ENCODE measurements around the gene FZD4. TPM values are rescaled to one million over a fixed set of nuclear protein-coding genes. Genes with fewer than 3 reads are reported as not detected.
"Not testable (repeated sequence)": the region's sequence is repeated elsewhere in the genome, so short reads cannot be mapped to it uniquely, and the experiment has no call there.

The FZD4 gene
- total RNA-seq, 6 donors from 2014 or later = 24.1 to 69.2 (median 38.2) TPM

DNA sequence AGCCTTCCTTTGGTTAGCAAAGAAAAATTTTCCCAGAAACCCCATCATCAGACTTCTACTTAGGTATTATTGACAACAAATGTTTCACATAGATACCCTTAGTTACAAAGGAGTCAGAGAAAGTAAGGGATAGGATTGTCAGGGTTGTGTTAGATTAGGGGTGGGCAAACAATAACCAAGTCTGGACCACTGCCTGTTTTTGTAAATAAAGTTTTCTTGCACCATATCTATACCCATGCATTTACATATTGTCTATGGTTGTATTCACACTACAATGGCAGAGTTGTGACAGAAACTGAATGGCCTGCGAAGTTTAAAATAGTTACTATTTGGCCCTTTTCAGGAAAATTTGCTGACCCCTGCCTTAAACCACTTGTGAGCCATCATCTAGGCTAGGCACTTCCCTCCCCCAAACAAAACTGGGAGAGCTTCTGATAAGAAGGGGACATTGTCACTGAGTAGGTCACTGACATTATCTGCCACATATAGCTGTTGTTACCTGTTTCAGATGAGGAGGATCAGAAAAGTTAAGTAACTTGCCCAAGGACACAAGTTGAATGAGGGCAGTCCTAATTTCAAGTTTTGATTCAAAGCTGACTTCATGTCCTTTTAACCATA, 41.9 kb upstream of the FZD4 start:
- no peak overlapping the region for H3K4me3 ChIP-seq
- no peak overlapping the region for H3K27ac ChIP-seq
- peaks cover 5 to 12% (median 7%) of the 10 kb centered on the region in 4 donors for H3K4me1 ChIP-seq
- DNase-seq (no peak), ATAC-seq (ENCODE audit: low FRiP score in 2 of 2) (no peak)
- 93 to 100% methylated on average over 1 of the region's 1 CpG for WGBS, 2 donors
- H3K9me3 ChIP-seq = no peaks in the 10 kb centered on the region
- H3K27me3 ChIP-seq = no peaks in the 10 kb centered on the region
- H3K36me3 ChIP-seq = no peaks in the 10 kb centered on the region
- no peak for TF ChIP-seq EP300 (IDR thresholded peaks at IDR 0.05)
- TF ChIP-seq, protein P1, sequence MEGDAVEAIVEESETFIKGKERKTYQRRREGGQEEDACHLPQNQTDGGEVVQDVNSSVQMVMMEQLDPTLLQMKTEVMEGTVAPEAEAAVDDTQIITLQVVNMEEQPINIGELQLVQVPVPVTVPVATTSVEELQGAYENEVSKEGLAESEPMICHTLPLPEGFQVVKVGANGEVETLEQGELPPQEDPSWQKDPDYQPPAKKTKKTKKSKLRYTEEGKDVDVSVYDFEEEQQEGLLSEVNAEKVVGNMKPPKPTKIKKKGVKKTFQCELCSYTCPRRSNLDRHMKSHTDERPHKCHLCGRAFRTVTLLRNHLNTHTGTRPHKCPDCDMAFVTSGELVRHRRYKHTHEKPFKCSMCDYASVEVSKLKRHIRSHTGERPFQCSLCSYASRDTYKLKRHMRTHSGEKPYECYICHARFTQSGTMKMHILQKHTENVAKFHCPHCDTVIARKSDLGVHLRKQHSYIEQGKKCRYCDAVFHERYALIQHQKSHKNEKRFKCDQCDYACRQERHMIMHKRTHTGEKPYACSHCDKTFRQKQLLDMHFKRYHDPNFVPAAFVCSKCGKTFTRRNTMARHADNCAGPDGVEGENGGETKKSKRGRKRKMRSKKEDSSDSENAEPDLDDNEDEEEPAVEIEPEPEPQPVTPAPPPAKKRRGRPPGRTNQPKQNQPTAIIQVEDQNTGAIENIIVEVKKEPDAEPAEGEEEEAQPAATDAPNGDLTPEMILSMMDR (IDR thresholded peaks at IDR 0.05) = no peak

DNA sequence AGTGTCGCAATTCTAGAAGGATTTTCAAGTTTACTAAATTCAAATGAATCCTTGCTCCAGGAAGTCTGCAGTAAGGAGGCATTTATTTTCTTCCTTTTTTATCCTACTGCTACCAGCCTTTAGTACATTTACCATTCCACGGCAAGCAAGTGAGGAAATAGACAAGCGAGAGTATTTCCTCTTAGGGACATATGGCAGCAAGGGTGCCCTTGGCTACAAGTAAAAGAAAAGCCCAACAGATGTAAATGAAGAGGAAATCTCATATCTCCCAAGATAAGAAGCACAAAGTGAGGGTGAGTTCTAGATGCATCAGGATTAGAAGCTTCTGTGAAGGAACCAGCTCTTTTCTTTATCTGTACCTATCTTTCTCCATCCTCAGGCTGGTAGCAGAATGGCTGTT, 37.8 kb upstream of the FZD4 start:
- no peaks in the 10 kb centered on the region for H3K27me3 ChIP-seq
- no peaks in the 10 kb centered on the region for H3K9me3 ChIP-seq
- H3K4me1 ChIP-seq = peaks cover 0 to 6% (median 2%) of the 10 kb centered on the region in 4 donors
- TF ChIP-seq POLR2A (IDR thresholded peaks at IDR 0.05) = no peak
- no peak for TF ChIP-seq POLR2AphosphoS5 (IDR thresholded peaks at IDR 0.05)
- TF ChIP-seq, protein P1 (IDR thresholded peaks at IDR 0.05) = no peak
- no peak for TF ChIP-seq EP300 (IDR thresholded peaks at IDR 0.05)
- H3K4me3 ChIP-seq = no peak overlapping the region
- no peak for ATAC-seq (ENCODE audit: low FRiP score in 2 of 2)
- WGBS, 2 donors = 52 to 57% methylated on average over 3 of the region's 3 CpGs
- no peak for DNase-seq
- H3K36me3 ChIP-seq = no peaks in the 10 kb centered on the region
- no peak overlapping the region for H3K27ac ChIP-seq

DNA sequence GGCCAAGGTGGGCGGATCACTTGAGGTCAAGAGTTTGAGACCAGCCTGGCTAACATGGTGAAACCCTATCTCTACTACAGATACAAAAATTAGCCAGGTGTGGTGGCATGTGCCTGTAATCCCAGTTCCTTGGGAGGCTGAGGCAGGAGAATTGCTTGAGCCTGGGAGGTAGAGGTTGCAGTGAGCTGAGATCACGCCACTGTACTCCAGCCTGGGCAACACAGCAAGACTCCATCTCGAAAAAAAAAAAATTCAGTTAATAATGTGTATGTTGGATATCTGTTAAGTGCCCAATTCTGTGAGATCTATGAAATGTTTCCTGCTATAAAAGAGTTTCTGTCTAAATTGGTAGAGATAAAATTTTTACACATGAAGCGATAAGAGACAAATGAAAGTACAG, 37.1 kb upstream of the FZD4 start:
- not testable (repeated sequence) for ATAC-seq (ENCODE audit: low FRiP score in 2 of 2); H3K4me3 ChIP-seq; H3K36me3 ChIP-seq; H3K27ac ChIP-seq; H3K4me1 ChIP-seq; H3K27me3 ChIP-seq; DNase-seq; H3K9me3 ChIP-seq
- 90 to 92% methylated on average over 4 of the region's 4 CpGs for WGBS, 2 donors

DNA sequence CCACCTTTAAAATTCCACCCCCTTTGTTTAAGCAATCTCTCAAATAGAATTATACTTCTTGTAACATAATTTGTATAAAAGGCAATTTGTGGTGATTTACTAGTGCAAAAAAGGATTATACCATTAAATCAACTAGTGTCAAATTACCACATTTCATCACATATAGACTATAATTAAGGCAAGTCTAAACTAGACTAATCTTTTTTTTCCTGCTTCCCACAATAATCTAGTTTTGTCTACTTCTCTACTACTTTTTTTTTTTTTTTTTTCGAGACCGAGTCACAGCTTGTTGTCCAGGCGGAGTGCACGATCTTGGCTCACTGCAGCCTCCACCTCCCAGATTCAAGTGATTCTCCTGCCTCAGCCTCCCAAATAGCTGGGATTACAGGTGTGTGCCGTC, 36.1 kb upstream of the FZD4 start:
- Histone ChIP-seq H3K4me3 (no peak overlapping the region), H3K27me3 (no peaks in the 10 kb centered on the region), H3K36me3 (no peaks in the 10 kb centered on the region), H3K4me1 (peaks cover 0 to 6% (median 2%) of the 10 kb centered on the region in 4 donors), H3K9me3 (no peaks in the 10 kb centered on the region), H3K27ac (no peak overlapping the region)
- 94 to 95% methylated on average over 5 of the region's 5 CpGs for WGBS, 2 donors
- TF ChIP-seq, protein P1 (IDR thresholded peaks at IDR 0.05) = no peak
- no peak for TF ChIP-seq EP300 (IDR thresholded peaks at IDR 0.05)
- TF ChIP-seq POLR2A (IDR thresholded peaks at IDR 0.05) = no peak
- TF ChIP-seq POLR2AphosphoS5 (IDR thresholded peaks at IDR 0.05) = no peak
- DNase-seq (no peak), ATAC-seq (ENCODE audit: low FRiP score in 2 of 2) (no peak)

DNA sequence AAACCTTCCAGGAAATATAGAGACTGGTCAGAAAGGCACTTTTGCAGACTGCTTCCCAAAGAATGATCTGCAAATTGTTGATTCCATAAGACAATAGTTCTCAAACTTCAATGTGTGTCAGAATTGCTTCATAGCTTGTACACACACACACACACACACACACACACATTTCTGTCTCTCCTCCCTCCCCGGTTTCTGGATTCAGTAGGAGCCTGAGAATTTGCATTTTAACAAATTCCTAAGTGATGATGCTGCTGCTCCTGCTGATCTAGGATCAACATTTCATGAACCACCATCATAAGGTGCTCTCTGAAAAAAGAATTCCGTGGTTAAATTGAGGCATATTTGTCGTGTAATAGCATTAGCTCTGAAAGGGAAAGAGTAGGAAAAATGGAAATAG, 35.3 kb upstream of the FZD4 start:
- ATAC-seq (ENCODE audit: low FRiP score in 2 of 2) (no peak), DNase-seq (no peak)
- H3K36me3 ChIP-seq = no peaks in the 10 kb centered on the region
- no peaks in the 10 kb centered on the region for H3K9me3 ChIP-seq
- no peak overlapping the region for H3K4me3 ChIP-seq
- no peaks in the 10 kb centered on the region for H3K27me3 ChIP-seq
- 63 to 66% methylated on average over 3 of the region's 3 CpGs for WGBS, 2 donors
- H3K4me1 ChIP-seq = peaks cover 0 to 6% (median 2%) of the 10 kb centered on the region in 4 donors
- no peak overlapping the region for H3K27ac ChIP-seq
- TF ChIP-seq, protein P1 (IDR thresholded peaks at IDR 0.05) = no peak
- no peak for TF ChIP-seq POLR2A (IDR thresholded peaks at IDR 0.05)
- no peak for TF ChIP-seq EP300 (IDR thresholded peaks at IDR 0.05)
- TF ChIP-seq POLR2AphosphoS5 (IDR thresholded peaks at IDR 0.05) = no peak
